Measurements from ENCODE around the gene ALLC.

DNA sequence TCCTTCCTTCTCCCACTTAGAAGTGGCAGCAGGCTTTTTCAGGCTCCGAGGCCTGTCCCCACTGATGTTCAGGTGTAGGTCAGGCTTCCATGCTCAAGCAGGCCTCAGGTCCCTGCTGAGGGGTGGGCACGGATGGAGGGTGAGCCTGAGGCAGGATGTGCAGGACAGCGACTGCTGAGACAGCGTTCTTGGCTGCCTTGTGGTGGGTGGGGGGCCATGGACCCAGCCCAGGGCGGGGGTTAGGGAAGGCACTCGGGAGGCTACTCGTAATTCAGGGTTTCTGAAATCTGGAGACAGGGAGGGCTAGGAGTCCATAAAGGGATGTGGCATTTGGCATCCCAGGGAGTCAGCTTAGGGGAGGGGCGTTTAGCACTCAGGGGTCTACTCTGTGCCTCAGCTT, 32.8 kb upstream of the ALLC start:
- TF ChIP-seq TAF1 (conservative IDR thresholded peaks at IDR 0.05): no peak
- no peak for TF ChIP-seq YY1 (IDR thresholded peaks at IDR 0.05)

Measured in liver (tissue), 2 donors.